ENCODE data around the gene RTN4RL2. TPM values are rescaled to one million over a fixed set of nuclear protein-coding genes. Genes with fewer than 3 reads are reported as not detected.
A peak's percentile ranks its signal among the peaks of the same experiment; 100 is the strongest.

RTN4RL2 gene
- total and polyA plus RNA-seq, 5 donors: 0.65 to 1.4 (median 0.81) TPM

- ATAC-seq: no peak
- intact Hi-C loops (cut with DNase I): no loop called here
- Histone ChIP-seq H3K9me3 (ENCODE audit: control insufficient read depth, low read length) (no peaks in the 10 kb centered on the region), H3K4me3 (ENCODE audit: low read length) (no peak overlapping the region), H3K27ac (ENCODE audit: low read length) (no peak overlapping the region), H3K4me1 (ENCODE audit: control insufficient read depth, insufficient read depth, low read length) (peaks cover 17% of the 10 kb centered on the region), H3K27me3 (ENCODE audit: control insufficient read depth, insufficient read depth) (no peaks in the 10 kb centered on the region)
- no peak for DNase-seq
These were observed 42.5 kb downstream of the RTN4RL2 start for GRCh38 chr11:57502870-57503269.

GRCh38 chr11:57504511-57504910 is 44.2 kb downstream of the RTN4RL2 start:
- Histone ChIP-seq H3K4me1 (ENCODE audit: control insufficient read depth, insufficient read depth, low read length) (peaks cover 12% of the 10 kb centered on the region), H3K9me3 (ENCODE audit: control insufficient read depth, low read length) (no peaks in the 10 kb centered on the region), H3K27ac (ENCODE audit: low read length) (no peak overlapping the region), H3K4me3 (ENCODE audit: low read length) (no peak overlapping the region), H3K27me3 (ENCODE audit: control insufficient read depth, insufficient read depth) (no peaks in the 10 kb centered on the region)
- no peak for DNase-seq
- intact Hi-C loops (cut with DNase I): no loop called here
- no peak for ATAC-seq
- WGBS: 72% methylated on average over 4 of the region's 4 CpGs

GRCh38 chr11:57506522-57506921 is 46.2 kb downstream of the RTN4RL2 start:
- 93% methylated on average over 1 of the region's 1 CpG for WGBS
- Histone ChIP-seq H3K27me3 (ENCODE audit: control insufficient read depth, insufficient read depth) (no peaks in the 10 kb centered on the region), H3K4me1 (ENCODE audit: control insufficient read depth, insufficient read depth, low read length) (peaks cover 4% of the 10 kb centered on the region), H3K27ac (ENCODE audit: low read length) (no peak overlapping the region), H3K4me3 (ENCODE audit: low read length) (no peak overlapping the region), H3K9me3 (ENCODE audit: control insufficient read depth, low read length) (no peaks in the 10 kb centered on the region)
- intact Hi-C loops (cut with DNase I): no loop called here
- DNase-seq (no peak), ATAC-seq (no peak)

- intact Hi-C loops (cut with DNase I): no loop called here
- DNase-seq (no peak), ATAC-seq (no peak)
- 91% methylated on average over 7 of the region's 7 CpGs for WGBS
- Histone ChIP-seq H3K4me1 (ENCODE audit: control insufficient read depth, insufficient read depth, low read length) (no peaks in the 10 kb centered on the region), H3K27ac (ENCODE audit: low read length) (no peak overlapping the region), H3K27me3 (ENCODE audit: control insufficient read depth, insufficient read depth) (no peaks in the 10 kb centered on the region), H3K9me3 (ENCODE audit: control insufficient read depth, low read length) (no peaks in the 10 kb centered on the region), H3K4me3 (ENCODE audit: low read length) (no peak overlapping the region)
These were observed 48.2 kb downstream of the RTN4RL2 start for GRCh38 chr11:57508341-57509170.

- ATAC-seq (no peak), DNase-seq (no peak)
- Histone ChIP-seq H3K27me3 (ENCODE audit: control insufficient read depth, insufficient read depth) (no peaks in the 10 kb centered on the region), H3K9me3 (ENCODE audit: control insufficient read depth, low read length) (no peaks in the 10 kb centered on the region), H3K4me1 (ENCODE audit: control insufficient read depth, insufficient read depth, low read length) (no peaks in the 10 kb centered on the region), H3K4me3 (ENCODE audit: low read length) (no peak overlapping the region), H3K27ac (ENCODE audit: low read length) (no peak overlapping the region)
- WGBS: 91% methylated on average over 6 of the region's 6 CpGs
- intact Hi-C loops (cut with DNase I): no loop called here
These were observed 51.6 kb downstream of the RTN4RL2 start for GRCh38 chr11:57511741-57512430.

GRCh38 chr11:57512646-57513451 is 52.5 kb downstream of the RTN4RL2 start:
- H3K9me3 ChIP-seq (ENCODE audit: control insufficient read depth, low read length): no peaks in the 10 kb centered on the region
- WGBS: 81% methylated on average over 12 of the region's 12 CpGs
- intact Hi-C loops (cut with DNase I): no loop called here
- no peaks in the 10 kb centered on the region for H3K4me1 ChIP-seq (ENCODE audit: control insufficient read depth, insufficient read depth, low read length)
- H3K27ac ChIP-seq (ENCODE audit: low read length): no peak overlapping the region
- no peak for ATAC-seq
- no peak overlapping the region for H3K4me3 ChIP-seq (ENCODE audit: low read length)
- H3K27me3 ChIP-seq (ENCODE audit: control insufficient read depth, insufficient read depth): no peaks in the 10 kb centered on the region
- DNase-seq: no peak

GRCh38 chr11:57513452-57513795 is 53.1 kb downstream of the RTN4RL2 start:
- no peaks in the 10 kb centered on the region for H3K9me3 ChIP-seq (ENCODE audit: control insufficient read depth, low read length)
- H3K4me3 ChIP-seq (ENCODE audit: low read length): no peak overlapping the region
- intact Hi-C loops (cut with DNase I): no loop called here
- ATAC-seq (no peak), DNase-seq (no peak)
- no peaks in the 10 kb centered on the region for H3K4me1 ChIP-seq (ENCODE audit: control insufficient read depth, insufficient read depth, low read length)
- no peaks in the 10 kb centered on the region for H3K27me3 ChIP-seq (ENCODE audit: control insufficient read depth, insufficient read depth)
- no peak overlapping the region for H3K27ac ChIP-seq (ENCODE audit: low read length)
- 27% methylated on average over 1 of the region's 1 CpG for WGBS

GRCh38 chr11:57513911-57514537 is 53.7 kb downstream of the RTN4RL2 start:
- Histone ChIP-seq H3K4me3 (ENCODE audit: low read length) (peak overlapping the region; percentile 80), H3K27ac (ENCODE audit: low read length) (no peak overlapping the region), H3K27me3 (ENCODE audit: control insufficient read depth, insufficient read depth) (no peaks in the 10 kb centered on the region), H3K4me1 (ENCODE audit: control insufficient read depth, insufficient read depth, low read length) (no peaks in the 10 kb centered on the region), H3K9me3 (ENCODE audit: control insufficient read depth, low read length) (no peaks in the 10 kb centered on the region)
- ATAC-seq: peak; percentile 73 to 75
- WGBS: 10% methylated on average over 35 of the region's 35 CpGs
- intact Hi-C loops (cut with DNase I): no loop called here
- peak; percentile 50 to 82 (median 79) for DNase-seq

GRCh38 chr11:57514538-57515331 is 54.4 kb downstream of the RTN4RL2 start:
- peak overlapping the region; percentile 80 for H3K4me3 ChIP-seq (ENCODE audit: low read length)
- no peaks in the 10 kb centered on the region for H3K4me1 ChIP-seq (ENCODE audit: control insufficient read depth, insufficient read depth, low read length)
- H3K27ac ChIP-seq (ENCODE audit: low read length): peak overlapping the region; percentile 22
- H3K9me3 ChIP-seq (ENCODE audit: control insufficient read depth, low read length): no peaks in the 10 kb centered on the region
- ATAC-seq (peak; percentile 77 to 81), DNase-seq (peak; percentile 61 to 89 (median 88))
- WGBS: under 1% methylated on average over 57 of the region's 57 CpGs
- intact Hi-C loops (cut with DNase I): no loop called here
- no peaks in the 10 kb centered on the region for H3K27me3 ChIP-seq (ENCODE audit: control insufficient read depth, insufficient read depth)

- H3K4me1 ChIP-seq (ENCODE audit: control insufficient read depth, insufficient read depth, low read length): no peaks in the 10 kb centered on the region
- peak within 1 kb of the TSS; percentile 80 for H3K4me3 ChIP-seq (ENCODE audit: low read length)
- WGBS: under 1% methylated on average over 66 of the region's 66 CpGs
- H3K9me3 ChIP-seq (ENCODE audit: control insufficient read depth, low read length): no peaks in the 10 kb centered on the region
- intact Hi-C loops (cut with DNase I): no loop called here
- peak within 1 kb of the TSS; percentile 42 for H3K27ac ChIP-seq (ENCODE audit: low read length)
- DNase-seq (peak; percentile 61 to 89 (median 87)), ATAC-seq (peak; percentile 83 to 87)
- H3K27me3 ChIP-seq (ENCODE audit: control insufficient read depth, insufficient read depth): no peaks in the 10 kb centered on the region
These were observed 55.2 kb downstream of the RTN4RL2 start, which contains the start of gene SLC43A1 for GRCh38 chr11:57515332-57516060. Gene SLC43A1 (minus strand): TSS chr11:57515702. CDS start chr11:57514111, 1,591 bp downstream.

Measured in right cardiac atrium (tissue), 5 donors.